ENCODE data around the gene ZFAND6.

- TF ChIP-seq CTCF (conservative IDR thresholded peaks at IDR 0.05 in 1 of 2, IDR thresholded peaks at IDR 0.05 in 1 of 2; ENCODE audit: low read depth in 1 of 2, low read length in 2 of 2) (no peak), EZH2 (IDR thresholded peaks at IDR 0.05; ENCODE audit: low read length, missing control alignments) (no peak)
Observed at GRCh38 chr15:80120636-80121035, 61.2 kb downstream of the ZFAND6 start.
